ENCODE results near the gene CKM. TPM values are rescaled to one million over a fixed set of nuclear protein-coding genes. Genes with fewer than 3 reads are reported as not detected.

The CKM gene
- not detected for total RNA-seq
- total RNA-seq = 0 reads per million in 2 donors

DNA sequence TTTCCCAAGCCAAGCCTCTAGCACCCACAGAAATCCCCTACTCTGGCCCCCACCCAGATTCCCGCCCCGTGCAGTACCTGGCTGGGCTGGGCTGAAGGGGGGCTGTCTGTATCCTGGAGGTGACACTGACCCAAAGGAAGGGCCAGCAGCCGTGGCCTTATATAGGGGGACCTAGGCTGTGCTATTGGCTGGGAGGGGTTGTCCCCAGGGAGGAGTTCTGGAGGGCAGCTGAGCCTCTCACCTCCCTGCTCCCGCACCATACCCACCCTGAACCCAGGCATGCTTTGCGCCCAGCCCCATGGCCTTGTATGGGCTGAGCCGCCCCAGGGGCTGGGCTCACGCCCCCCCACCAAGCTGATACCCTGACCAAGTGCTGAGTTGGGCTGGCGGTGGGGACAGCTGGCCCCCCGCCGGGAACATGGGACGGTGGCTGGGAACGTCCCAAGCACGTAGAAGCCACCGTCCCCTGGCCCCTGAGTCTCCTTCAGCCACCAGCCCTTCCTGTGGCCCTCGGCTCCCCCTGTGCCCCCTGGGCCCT lies at the start of gene CKM:
Gene CKM, minus strand, starts transcription at position 132 of the 538 bp plus-strand sequence. CDS start 3,162 bp downstream, outside the sequence.
- ATAC-seq (no peak), DNase-seq (no peak)
- H3K4me1 Mint-ChIP-seq = peaks cover 6% of the 10 kb centered on the region
- H3K36me3 Mint-ChIP-seq (ENCODE audit: low read depth) = peaks cover 6% of the 10 kb centered on the region
- no peak within 1 kb of the TSS for H3K4me3 Mint-ChIP-seq
- peaks cover 35% of the 10 kb centered on the region for H3K27me3 Mint-ChIP-seq
- H3K27ac Mint-ChIP-seq = no peak within 1 kb of the TSS
- H3K9me3 ChIP-seq (ENCODE audit: control insufficient read depth, low read length, poor library complexity, severe bottlenecking) = no peaks in the 10 kb centered on the region

DNA sequence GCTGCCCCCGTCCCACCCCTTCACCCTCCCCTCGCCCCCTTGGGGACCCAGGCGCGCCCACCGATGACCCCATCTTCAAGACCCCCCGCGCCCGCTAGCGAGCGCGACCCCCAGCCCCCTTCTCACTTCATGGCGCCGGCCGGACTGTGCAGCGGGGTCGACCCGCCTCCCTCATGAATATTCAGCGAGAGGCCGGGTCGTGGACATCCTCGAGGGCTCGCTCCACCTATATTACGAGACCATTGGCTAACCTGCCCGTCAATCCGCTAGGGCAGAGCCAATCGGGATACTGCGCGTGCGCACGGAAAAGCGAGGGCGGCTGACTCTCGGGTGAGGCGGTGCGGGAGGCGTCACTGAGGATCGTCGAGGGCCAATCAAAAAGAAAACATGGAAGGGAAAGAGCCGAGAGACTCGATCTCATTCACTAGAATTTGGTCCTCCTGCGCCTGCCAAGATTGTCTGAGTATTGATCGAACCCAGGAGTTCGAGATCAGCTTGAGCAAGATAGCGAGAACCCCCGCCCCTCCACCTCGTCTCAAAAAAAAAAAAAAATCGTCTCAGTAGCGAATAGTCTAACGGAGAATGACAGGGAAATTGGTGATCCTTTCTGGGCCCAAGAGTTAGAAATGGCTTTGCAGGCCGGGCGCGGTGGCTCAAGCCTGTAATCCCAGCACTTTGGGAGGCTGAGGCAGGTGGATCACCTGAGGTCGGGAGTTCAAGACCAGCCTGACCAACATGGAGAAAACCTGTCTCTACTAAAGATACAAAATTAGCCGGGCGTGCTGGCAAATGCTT lies 47.9 kb upstream of the CKM start, which contains the start of gene ERCC2:
Gene ERCC2, minus strand, starts transcription at position 164 of the 795 bp plus-strand sequence. Its CDS starts 33 bp downstream, at position 131.
- Mint-ChIP-seq H3K4me3 (peak within 1 kb of the TSS; percentile 89), H3K27me3 (peaks cover 4% of the 10 kb centered on the region), H3K4me1 (peaks cover 17% of the 10 kb centered on the region), H3K36me3 (ENCODE audit: low read depth) (no peaks in the 10 kb centered on the region), H3K27ac (peak within 1 kb of the TSS; percentile 83)
- DNase-seq = peak; percentile 97 to 100 (median 99)
- ATAC-seq = peak; percentile 99
- H3K9me3 ChIP-seq (ENCODE audit: control insufficient read depth, low read length, poor library complexity, severe bottlenecking) = no peaks in the 10 kb centered on the region

DNA sequence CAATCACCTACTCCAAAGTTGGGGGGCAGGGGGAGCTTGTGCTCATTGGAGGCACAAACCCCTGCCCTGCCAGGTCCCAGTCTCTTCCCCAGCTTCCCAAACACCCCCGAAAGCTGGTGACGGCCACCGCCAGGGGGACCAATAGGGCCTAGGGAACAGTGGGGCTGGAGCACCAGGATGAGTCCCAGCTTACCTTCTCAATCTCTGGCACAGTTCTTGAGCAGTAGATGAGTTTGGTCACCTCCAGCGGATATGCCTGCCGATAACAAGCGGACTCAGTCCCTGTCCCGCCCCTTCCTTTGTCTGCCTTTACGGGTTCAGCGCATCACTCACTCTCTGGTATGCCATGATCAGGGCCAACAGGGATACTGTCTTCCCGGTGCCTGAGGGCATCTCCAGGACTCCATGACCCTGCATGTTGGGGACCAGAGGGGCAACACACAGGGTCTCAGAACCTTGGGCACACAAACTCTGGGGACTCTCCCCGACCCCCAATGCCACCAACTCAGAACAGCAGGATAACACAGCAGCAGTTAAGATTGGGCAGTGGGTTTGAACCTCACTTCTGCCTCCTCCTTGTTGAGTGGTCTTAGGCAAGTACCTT lies 46.2 kb upstream of the CKM start:
- H3K27ac Mint-ChIP-seq = no peak overlapping the region

DNA sequence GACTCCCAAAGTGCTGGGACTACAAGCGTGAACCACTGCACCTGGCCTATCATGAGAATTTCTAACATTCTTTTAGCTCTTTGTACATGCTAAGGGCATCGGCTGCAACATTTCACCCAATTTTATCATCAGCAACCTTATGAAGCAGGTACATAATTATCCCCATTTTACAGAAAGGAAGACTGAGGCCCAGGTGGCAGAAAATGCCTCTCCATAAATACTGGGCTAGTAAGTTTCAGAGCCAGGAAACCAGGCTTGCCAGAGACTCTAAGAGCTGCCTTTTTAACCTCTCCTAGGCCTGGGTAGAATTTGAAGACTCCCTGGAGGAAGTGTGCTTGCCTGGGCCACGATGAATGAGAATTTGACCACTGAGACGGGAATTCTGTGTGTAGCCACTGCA lies 45.5 kb upstream of the CKM start:
- H3K4me3 Mint-ChIP-seq = no peak overlapping the region
- H3K27me3 Mint-ChIP-seq = no peaks in the 10 kb centered on the region
- H3K9me3 ChIP-seq (ENCODE audit: control insufficient read depth, low read length, poor library complexity, severe bottlenecking) = no peaks in the 10 kb centered on the region
- peaks cover 15% of the 10 kb centered on the region for H3K4me1 Mint-ChIP-seq
- ATAC-seq (no peak), DNase-seq (no peak)
- H3K27ac Mint-ChIP-seq = no peak overlapping the region
- no peaks in the 10 kb centered on the region for H3K36me3 Mint-ChIP-seq (ENCODE audit: low read depth)

More for the DNA sequence above, 46.2 kb upstream of the CKM start:
- H3K27me3 Mint-ChIP-seq = peaks cover 3% of the 10 kb centered on the region
- DNase-seq (no peak), ATAC-seq (no peak)
- H3K4me1 Mint-ChIP-seq = peaks cover 15% of the 10 kb centered on the region
- H3K9me3 ChIP-seq (ENCODE audit: control insufficient read depth, low read length, poor library complexity, severe bottlenecking) = no peaks in the 10 kb centered on the region
- H3K4me3 Mint-ChIP-seq = no peak overlapping the region
- no peaks in the 10 kb centered on the region for H3K36me3 Mint-ChIP-seq (ENCODE audit: low read depth)

DNA sequence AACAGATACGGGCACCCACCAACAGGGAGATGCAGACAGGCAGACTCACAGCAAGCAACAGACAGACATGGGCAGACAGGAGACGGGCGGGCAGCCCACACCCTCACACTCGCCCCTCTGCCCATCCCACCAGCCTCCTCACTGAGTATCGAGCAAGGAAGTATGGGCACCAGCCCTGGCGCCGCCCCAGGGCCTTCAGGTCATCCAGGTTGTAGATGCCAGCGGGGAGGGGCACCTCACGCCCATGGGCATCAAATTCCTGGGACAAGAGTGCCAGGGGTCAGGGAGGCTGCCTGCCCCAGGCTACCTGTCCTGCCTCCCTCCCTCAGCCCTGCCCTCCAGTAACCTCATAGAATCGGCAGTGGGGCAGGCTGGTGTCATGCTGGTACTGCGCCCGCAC lies 42.0 kb upstream of the CKM start:
- DNase-seq = no peak
- no peak overlapping the region for H3K4me3 Mint-ChIP-seq
- H3K27me3 Mint-ChIP-seq = no peaks in the 10 kb centered on the region
- no peak for ATAC-seq
- peaks cover 11% of the 10 kb centered on the region for H3K4me1 Mint-ChIP-seq
- H3K36me3 Mint-ChIP-seq (ENCODE audit: low read depth) = no peaks in the 10 kb centered on the region
- H3K9me3 ChIP-seq (ENCODE audit: control insufficient read depth, low read length, poor library complexity, severe bottlenecking) = no peaks in the 10 kb centered on the region
- H3K27ac Mint-ChIP-seq = no peak overlapping the region

DNA sequence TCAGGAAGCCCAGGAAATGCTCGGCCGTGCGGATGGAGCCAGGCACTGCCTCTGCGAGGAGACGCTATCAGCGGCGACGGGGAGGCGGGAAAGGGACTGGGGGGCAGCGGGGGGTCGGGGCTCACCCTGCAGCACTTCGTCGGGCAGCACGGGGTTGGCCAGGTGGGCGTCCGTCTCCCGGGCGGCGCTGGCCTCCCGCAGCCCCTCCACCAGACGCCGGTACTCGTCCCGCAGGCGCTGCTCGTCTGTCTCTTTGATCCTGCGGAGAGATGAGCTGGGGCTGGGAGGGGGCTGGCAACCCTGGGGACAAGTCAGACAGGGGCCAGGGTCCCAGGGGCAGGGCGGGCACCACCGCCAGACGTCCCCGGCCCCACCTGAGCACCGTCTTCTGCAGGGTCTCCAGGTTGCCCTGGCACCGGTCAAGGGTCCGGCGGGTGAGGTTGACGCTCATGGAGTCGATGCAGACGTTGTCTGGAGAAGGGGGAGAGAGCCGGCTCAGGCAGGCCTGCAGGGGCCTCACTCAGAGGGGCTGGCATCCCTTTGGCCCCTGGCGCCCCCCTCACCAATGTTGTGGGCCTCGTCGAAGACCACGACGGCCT lies 41.3 kb upstream of the CKM start:
- H3K9me3 ChIP-seq (ENCODE audit: control insufficient read depth, low read length, poor library complexity, severe bottlenecking) = no peaks in the 10 kb centered on the region
- DNase-seq (no peak), ATAC-seq (no peak)
- Mint-ChIP-seq H3K27me3 (no peaks in the 10 kb centered on the region), H3K36me3 (ENCODE audit: low read depth) (no peaks in the 10 kb centered on the region), H3K27ac (no peak overlapping the region), H3K4me1 (peaks cover 6% of the 10 kb centered on the region), H3K4me3 (no peak overlapping the region)

DNA sequence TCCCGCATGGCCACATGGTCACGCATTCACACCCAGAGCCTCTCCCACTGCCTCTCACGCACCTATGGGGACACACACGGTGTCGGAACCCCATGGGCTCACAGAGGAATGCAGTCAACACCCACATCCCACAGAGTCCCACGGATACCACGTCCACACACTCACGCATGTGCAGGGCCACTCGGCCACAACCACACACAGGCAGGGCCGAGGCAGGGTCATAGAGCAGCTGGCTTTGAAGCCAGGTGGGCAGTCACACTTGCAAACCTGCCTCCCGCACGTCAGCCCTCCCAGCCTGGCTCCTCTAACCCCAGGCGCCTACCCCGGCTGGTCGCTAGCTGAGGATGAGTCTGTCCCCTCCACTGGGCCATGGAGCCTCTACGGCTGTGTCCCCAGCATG lies 39.6 kb upstream of the CKM start:
- peaks cover 3% of the 10 kb centered on the region for H3K4me1 Mint-ChIP-seq
- H3K4me3 Mint-ChIP-seq = no peak overlapping the region
- no peaks in the 10 kb centered on the region for H3K9me3 ChIP-seq (ENCODE audit: control insufficient read depth, low read length, poor library complexity, severe bottlenecking)
- no peaks in the 10 kb centered on the region for H3K36me3 Mint-ChIP-seq (ENCODE audit: low read depth)
- DNase-seq = no peak
- H3K27ac Mint-ChIP-seq = no peak overlapping the region
- ATAC-seq = no peak
- H3K27me3 Mint-ChIP-seq = no peaks in the 10 kb centered on the region

DNA sequence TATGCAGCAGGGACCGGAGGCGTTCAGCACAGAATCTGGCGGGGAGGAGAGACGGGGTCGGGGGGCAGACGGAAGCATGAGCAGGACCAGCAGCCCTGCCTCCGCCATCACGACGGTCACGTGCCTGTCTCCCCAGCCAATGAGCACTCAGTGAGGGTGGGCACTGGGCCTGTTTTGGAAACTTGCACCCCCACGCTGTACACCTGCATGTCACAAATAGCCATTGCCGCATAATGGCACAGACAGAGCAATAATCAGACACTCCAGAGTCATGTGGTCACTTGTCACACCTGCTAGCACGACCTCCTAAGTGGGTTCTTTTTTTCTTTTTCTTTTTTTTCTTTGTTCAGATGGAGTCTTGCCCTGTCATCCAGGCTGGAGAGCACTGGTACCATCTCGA lies 38.9 kb upstream of the CKM start:
- no peaks in the 10 kb centered on the region for H3K9me3 ChIP-seq (ENCODE audit: control insufficient read depth, low read length, poor library complexity, severe bottlenecking)
- Mint-ChIP-seq H3K36me3 (ENCODE audit: low read depth) (no peaks in the 10 kb centered on the region), H3K4me1 (peaks cover 3% of the 10 kb centered on the region), H3K27ac (no peak overlapping the region), H3K4me3 (no peak overlapping the region), H3K27me3 (no peaks in the 10 kb centered on the region)
- DNase-seq (no peak), ATAC-seq (no peak)

DNA sequence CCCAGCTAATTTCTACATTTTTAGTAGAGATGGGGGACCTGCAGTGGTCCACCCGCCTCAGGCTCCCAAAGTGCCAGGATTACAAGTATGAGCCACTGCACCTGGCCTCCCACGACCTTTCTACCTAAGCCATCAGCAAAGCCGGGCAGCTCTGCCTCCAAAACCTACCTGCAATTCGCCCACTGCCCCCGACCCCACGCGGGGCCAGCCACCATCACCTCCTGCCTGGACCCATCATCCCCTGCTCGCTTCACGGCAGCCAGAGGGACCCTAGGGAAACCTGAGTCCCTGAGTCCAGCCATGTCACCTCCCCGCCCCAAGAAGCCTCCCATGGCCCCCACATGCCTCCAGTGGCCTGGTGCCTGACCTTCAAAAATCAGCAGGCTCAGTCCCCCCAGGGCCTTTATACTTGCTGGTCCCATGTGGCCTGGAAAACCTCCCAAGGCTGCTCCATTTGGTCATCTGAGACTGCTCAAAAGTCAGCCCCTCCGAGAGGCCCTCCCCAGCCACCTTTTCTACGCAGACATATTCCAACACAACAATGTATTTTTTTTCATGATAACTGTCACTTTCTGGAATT lies 35.6 kb upstream of the CKM start:
- no peak for ATAC-seq
- Mint-ChIP-seq H3K4me1 (peaks cover 3% of the 10 kb centered on the region), H3K27ac (no peak overlapping the region)

DNA sequence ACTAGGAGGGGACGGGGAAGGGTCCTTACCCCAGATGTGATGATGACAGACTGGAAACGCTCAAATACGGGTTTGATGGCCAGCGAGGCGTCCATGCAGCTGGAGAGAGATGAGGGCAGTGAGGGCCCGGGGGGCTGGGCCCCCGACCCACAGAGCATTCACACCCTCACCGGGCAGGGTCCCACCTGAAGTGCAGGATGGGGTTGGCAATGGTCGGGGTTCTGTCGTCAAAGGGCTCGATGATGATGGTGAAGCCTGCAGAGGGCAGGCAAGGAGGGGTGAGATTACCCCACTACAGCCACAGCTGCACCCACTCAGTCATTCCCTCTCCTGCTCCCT lies 34.7 kb upstream of the CKM start:
- no peaks in the 10 kb centered on the region for H3K27me3 Mint-ChIP-seq
- H3K27ac Mint-ChIP-seq = no peak overlapping the region
- H3K4me1 Mint-ChIP-seq = peaks cover 3% of the 10 kb centered on the region

More for the DNA sequence above, 35.6 kb upstream of the CKM start:
- Mint-ChIP-seq H3K27me3 (no peaks in the 10 kb centered on the region), H3K4me3 (no peak overlapping the region), H3K36me3 (ENCODE audit: low read depth) (no peaks in the 10 kb centered on the region)
- DNase-seq = no peak
- H3K9me3 ChIP-seq (ENCODE audit: control insufficient read depth, low read length, poor library complexity, severe bottlenecking) = no peaks in the 10 kb centered on the region

DNA sequence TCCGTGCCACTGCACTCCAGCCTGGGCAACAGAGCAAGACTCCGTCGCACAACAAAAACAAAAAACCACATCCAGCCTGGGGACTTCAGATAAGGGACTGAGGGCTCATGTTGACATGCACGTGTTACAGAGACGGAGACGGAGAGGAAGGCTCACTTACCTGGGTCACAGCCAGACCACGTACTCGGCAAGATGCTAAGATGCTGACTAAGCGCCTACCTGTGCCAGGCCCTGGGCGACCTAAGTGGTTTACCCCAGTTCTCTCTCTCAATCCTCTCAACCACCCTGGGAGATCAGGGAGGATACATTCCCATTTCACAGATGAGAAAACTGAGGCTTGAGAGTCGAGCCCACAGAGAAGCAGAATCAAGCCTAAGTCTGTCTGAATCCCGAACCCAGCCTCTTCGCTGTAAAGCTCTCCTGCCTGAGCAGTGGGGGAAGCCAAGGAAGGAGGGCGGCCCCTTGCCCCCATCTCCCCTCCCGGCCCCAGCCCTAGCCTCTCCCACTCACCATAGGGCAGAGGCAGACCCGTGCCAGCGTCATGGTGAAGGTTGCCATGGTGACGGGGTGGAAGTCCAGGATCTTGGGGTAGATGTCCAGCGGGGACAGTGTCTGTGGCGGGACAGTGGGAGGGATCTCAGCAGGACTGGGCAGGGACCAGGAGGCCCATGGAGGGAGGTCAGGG lies 34.2 kb upstream of the CKM start:
- ATAC-seq = no peak
- Mint-ChIP-seq H3K4me3 (no peak overlapping the region), H3K36me3 (ENCODE audit: low read depth) (no peaks in the 10 kb centered on the region), H3K27ac (no peak overlapping the region), H3K27me3 (no peaks in the 10 kb centered on the region), H3K4me1 (peaks cover 3% of the 10 kb centered on the region)
- no peaks in the 10 kb centered on the region for H3K9me3 ChIP-seq (ENCODE audit: control insufficient read depth, low read length, poor library complexity, severe bottlenecking)
- no peak for DNase-seq

More for the DNA sequence above, 34.7 kb upstream of the CKM start:
- Mint-ChIP-seq H3K36me3 (ENCODE audit: low read depth) (no peaks in the 10 kb centered on the region), H3K4me3 (no peak overlapping the region)
- ATAC-seq = no peak
- H3K9me3 ChIP-seq (ENCODE audit: control insufficient read depth, low read length, poor library complexity, severe bottlenecking) = no peaks in the 10 kb centered on the region
- DNase-seq = no peak

DNA sequence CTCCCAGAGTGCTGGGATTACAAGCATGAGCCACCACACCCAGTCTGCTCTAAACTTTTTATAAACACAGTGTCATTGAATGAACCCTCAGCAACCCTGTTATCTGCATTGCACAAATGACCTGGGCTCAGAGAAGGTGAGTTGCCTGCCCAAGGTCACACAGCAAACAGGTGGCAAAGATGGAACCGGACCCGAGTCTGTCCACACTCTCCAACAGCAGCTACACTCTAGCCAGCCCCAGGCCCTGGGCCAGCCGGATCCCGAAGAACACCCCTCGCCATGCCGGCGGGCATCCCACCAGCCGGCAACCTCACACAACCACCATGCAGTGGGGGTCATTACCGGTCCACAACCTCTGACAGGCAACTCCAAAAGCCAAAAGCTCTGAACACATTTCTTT lies 33.2 kb upstream of the CKM start:
- no peaks in the 10 kb centered on the region for H3K36me3 Mint-ChIP-seq (ENCODE audit: low read depth)

DNA sequence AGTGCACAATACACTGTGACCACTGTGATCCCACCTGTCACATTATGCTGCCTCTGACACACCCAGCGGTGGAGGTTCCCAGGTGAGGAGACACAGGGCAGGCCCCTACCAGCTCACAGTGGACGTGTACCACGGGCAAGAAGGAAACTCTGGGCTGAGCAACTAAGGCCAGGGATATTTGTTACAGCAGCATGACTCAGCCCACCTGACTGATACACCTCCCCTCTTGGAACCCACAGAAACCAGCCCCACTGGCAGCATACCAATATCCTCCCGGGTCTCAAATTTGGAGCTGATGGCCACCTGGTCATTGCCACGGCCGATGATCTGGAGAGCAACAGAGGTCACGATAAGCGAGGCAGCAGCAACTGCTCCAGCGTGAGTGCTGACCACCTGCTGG lies 32.7 kb upstream of the CKM start:
- H3K4me1 Mint-ChIP-seq = no peaks in the 10 kb centered on the region
- H3K9me3 ChIP-seq (ENCODE audit: control insufficient read depth, low read length, poor library complexity, severe bottlenecking) = no peaks in the 10 kb centered on the region
- ATAC-seq = no peak
- H3K36me3 Mint-ChIP-seq (ENCODE audit: low read depth) = no peaks in the 10 kb centered on the region
- H3K4me3 Mint-ChIP-seq = no peak overlapping the region
- DNase-seq = no peak
- H3K27me3 Mint-ChIP-seq = no peaks in the 10 kb centered on the region
- H3K27ac Mint-ChIP-seq = no peak overlapping the region

More for the DNA sequence above, 33.2 kb upstream of the CKM start:
- no peaks in the 10 kb centered on the region for H3K9me3 ChIP-seq (ENCODE audit: control insufficient read depth, low read length, poor library complexity, severe bottlenecking)
- no peaks in the 10 kb centered on the region for H3K4me1 Mint-ChIP-seq
- H3K27ac Mint-ChIP-seq = no peak overlapping the region
- H3K4me3 Mint-ChIP-seq = no peak overlapping the region
- no peaks in the 10 kb centered on the region for H3K27me3 Mint-ChIP-seq
- ATAC-seq (no peak), DNase-seq (no peak)

All from T-helper 17 cell (primary cell).